ENCODE data around the gene KIF26B. TPM values are rescaled to one million over a fixed set of nuclear protein-coding genes. Genes with fewer than 3 reads are reported as not detected.

KIF26B gene
- polyA plus RNA-seq, 5 donors, result 3.5 to 8.5 (median 5.1) TPM

DNA sequence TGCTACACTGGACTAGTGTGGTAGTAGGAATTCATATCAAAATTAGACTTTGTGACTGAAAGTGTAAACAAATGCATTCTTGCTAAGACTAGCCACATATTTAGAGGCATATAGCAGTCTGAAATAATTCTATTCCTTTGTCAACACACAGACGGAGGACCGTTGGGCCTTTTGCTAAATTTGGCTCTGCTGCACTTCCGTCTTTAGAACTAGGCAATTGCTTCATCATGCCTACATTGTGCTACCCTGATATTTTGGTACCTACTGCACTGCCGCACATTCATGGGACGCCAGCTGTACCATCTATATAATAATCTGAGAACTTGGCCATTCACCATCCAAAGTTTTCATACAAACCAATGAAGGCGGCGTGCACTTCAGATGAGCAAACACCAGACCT is 346.8 kb downstream of the KIF26B start:
- DNase-seq, result no peak

GRCh38 chr1:245503548-245503947 is 348.8 kb downstream of the KIF26B start:
- DNase-seq, result no peak

DNA sequence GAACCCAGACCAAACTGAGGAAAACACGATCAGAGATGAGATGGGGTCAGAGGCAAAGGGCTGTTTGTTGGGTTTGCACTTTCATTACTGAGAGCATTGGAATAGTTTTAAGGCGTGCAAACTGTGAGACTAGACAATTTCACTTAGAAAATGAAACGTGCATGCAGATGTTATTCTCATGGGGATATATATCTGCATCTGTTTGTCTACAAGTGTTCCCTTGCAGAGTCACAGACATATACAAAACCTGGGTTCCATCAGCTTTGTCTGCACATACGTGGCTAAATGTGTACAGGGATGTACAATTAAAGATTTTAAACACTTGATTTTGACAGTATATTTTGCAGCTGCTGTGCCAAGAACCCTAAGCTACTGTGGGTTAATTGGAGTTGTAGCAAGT is 355.4 kb downstream of the KIF26B start:
- no peak for DNase-seq

GRCh38 chr1:245512181-245512888 is 357.6 kb downstream of the KIF26B start:
- no peak for DNase-seq

DNA sequence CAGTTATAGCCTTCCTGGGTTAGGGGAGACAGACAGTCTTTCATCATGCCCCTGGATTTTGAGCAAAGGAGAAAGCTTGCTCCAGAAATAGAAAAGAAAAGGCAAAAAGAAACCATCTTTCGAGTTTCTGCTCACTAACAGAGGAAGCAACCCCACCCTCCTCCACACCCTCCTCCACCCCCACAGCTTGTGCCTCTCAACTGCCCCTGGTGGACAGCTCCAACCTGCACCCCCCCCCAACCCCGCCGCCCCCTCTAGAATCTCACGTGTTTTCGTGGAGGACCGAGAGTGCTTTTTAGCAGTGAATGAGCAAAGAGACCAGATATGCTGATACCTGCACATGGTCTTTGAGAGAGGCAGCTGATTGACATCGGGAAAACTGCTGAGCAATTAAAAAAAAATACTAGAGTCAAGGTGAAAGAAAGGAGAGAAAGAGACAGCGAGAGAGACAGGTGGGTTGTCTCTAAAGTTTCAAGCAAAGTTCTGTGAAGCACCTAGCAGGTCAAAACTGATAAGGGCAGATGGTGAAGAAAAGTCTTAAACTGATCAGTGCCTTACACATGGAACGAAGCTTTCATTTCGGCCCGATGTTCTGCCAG is 358.3 kb downstream of the KIF26B start:
- DNase-seq, result no peak

DNA sequence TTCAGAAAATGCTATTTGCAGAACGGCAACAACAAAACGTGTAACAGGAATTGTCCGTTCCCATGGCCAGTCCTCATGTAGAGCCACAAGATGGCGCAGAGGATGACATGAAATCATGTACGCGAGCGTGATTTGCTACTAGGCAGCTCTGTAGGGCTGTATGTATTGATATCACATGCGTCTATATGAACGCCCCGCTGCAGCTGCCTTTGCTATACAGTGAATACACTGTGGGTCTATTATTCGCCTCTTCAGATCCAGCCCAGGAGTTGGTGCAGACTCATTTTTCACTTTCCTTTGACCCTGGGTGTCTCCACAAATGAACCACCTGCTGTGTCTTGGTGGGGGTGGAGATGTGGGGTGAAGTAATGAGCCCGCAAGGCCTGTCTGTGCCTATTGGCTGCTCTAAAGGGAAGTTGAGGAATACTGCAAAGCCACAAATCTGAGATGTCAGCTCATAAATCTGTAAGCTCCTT is 361.5 kb downstream of the KIF26B start:
- DNase-seq, result peak; percentile 56 to 64

GRCh38 chr1:245520611-245521010 is 365.8 kb downstream of the KIF26B start:
- no peak for DNase-seq

- no peak for DNase-seq
Measured at GRCh38 chr1:245526141-245526540, 371.4 kb downstream of the KIF26B start.

GRCh38 chr1:245528258-245528635 is 373.5 kb downstream of the KIF26B start:
- no peak for DNase-seq

GRCh38 chr1:245530937-245531336 is 376.2 kb downstream of the KIF26B start:
- no peak for DNase-seq

GRCh38 chr1:245537992-245538391 is 383.2 kb downstream of the KIF26B start:
- DNase-seq, result no peak

GRCh38 chr1:245538671-245539070 is 383.9 kb downstream of the KIF26B start:
- no peak for DNase-seq

GRCh38 chr1:245541369-245541768 is 386.6 kb downstream of the KIF26B start:
- DNase-seq, result no peak

GRCh38 chr1:245542365-245542764 is 387.6 kb downstream of the KIF26B start:
- DNase-seq, result no peak

DNA sequence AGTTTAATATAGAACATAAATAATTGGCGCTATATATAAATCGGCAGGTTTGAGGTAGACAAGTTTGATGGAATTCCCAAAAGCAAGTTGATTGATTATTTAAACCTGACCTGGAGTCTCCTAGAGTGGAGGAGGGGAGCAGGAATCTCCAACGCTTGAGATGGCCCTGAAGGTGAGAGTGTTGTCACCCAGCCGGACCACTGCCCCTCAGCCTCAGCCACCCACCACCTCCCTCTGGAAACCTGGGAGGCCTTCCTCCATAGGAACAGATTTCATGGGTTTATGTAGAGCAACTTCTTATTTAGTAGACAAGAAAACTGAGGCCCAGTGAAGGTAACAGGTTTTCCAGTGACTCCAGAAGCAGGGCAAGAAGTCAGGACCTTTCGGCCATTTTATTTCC is 389.5 kb downstream of the KIF26B start:
- DNase-seq, result no peak

GRCh38 chr1:245546875-245547274 is 392.1 kb downstream of the KIF26B start:
- no peak for DNase-seq

DNA sequence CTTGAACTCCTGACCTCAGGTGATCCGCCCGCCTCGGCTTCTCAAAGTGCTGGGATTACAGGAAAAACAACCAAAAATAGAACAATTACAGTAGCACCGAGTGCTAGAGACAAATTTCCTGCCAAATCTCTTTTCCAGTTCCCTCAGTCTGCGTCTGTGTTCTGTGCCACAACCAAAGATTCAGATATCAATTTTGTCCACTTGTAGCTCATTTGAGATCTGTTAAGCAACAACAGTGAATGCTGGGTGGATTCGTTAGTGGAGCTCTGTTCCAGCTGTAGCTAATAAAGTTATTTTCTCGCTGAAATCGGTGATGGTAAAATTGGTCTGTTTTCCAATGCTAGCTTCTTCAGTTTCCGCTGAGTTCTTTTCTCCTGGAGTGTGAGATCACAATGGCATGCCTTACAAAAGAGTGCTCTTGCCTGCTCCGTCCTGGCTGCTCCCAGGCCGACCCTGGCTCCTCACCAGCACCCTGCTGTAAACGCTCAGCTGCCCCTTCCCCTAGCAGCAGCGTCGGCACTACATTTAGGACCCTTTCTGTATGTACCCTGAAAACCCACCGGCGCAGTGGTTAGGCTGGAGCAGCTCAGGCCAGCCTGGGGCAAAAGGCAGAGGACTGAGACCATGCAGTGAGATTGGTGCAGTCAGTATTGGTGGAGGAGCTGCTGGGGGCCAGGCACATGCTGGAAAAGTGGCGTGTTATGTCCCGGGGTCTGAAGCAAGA is 395.4 kb downstream of the KIF26B start:
- DNase-seq, result no peak

GRCh38 chr1:245550720-245551043 is 395.9 kb downstream of the KIF26B start:
- DNase-seq, result no peak

DNA sequence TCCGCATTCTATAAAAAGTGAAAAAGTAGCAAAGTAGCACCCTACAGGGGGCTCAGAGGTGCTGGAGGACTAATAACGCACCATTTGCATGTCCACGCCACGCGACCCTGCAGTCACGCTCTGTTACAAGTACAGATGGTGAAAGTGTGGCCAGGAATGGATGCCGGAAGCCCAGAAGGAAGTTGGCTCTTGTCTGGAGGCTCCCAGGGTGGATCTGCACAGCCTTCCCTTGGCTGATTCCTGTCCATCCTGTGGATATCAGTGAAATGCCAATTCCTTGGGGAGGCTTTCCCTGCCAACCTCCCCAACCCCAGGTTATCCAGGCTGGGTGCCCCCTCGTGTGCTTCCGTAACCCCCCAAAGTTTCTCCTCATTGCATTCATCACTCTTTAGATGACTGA is 396.8 kb downstream of the KIF26B start:
- no peak for DNase-seq

- no peak for DNase-seq
Measured at GRCh38 chr1:245552331-245552730, 397.5 kb downstream of the KIF26B start.

GRCh38 chr1:245556057-245556456 is 401.3 kb downstream of the KIF26B start:
- DNase-seq, result no peak

DNA sequence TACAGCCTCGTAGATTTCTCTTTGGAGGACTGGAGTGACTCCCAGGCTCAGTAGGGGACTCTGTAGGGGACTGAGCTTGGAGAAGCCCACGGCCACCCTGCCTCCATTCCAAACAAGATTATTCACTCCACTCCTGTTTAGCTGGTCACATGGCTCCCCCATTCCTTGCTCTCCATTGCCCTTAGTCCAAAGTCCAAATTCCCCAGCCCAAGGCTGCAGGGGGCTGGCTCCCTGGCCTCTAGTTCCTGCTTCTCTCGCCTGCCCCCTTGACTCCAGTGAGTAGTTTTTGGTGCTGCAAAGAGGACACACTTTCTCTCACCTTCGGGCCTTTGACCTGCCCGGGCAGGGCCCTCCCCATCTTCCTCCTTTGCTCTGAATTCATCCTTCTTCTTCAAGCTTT is 403.3 kb downstream of the KIF26B start:
- DNase-seq, result no peak

- DNase-seq, result no peak
Measured at GRCh38 chr1:245560316-245560859, 405.6 kb downstream of the KIF26B start.
